ENCODE results near the gene ATP6V1E1. TPM values are rescaled to one million over a fixed set of nuclear protein-coding genes. Genes with fewer than 3 reads are reported as not detected.
A peak's percentile ranks its signal among the peaks of the same experiment; 100 is the strongest.
"Not testable (repeated sequence)": the region's sequence is repeated elsewhere in the genome, so short reads cannot be mapped to it uniquely, and the experiment has no call there.

The ATP6V1E1 gene
- total RNA-seq, 4 donors from 2014 or later: 109 to 157 (median 122) TPM

GRCh38 chr22:17641269-17641668, 12.7 kb upstream of the ATP6V1E1 start:
- ATAC-seq (ENCODE audit: low FRiP score) (no peak), DNase-seq (ENCODE audit: low spot score) (no peak)
- no peak for TF ChIP-seq CTCF (IDR thresholded peaks at IDR 0.05)

DNA sequence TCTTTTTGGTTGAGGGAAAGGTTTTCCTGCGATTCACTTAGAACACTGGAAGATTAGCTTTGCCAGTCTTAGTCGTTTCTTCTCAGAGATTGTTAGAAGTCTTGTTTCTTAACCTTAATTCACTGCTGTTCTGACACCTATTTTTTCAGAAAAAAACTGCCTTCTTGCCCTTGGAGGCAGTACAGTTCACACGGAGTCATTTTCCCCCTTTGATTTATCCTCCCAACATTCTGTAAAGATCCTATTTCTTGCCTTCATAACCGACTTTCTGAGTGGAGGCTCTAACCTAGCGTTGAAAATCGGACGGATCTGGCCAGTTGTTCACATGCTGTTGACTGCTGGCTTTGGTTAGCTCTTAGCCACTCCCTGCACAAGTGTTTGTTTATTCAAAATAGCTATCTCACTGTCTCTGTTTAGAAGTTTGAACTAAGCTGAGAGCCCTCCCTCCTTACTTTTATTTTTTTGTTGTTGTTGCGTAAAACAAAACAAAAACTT, 10.7 kb upstream of the ATP6V1E1 start:
- TF ChIP-seq CTCF (IDR thresholded peaks at IDR 0.05): no peak
- ATAC-seq (ENCODE audit: low FRiP score): peak; percentile 21
- DNase-seq (ENCODE audit: low spot score): no peak

DNA sequence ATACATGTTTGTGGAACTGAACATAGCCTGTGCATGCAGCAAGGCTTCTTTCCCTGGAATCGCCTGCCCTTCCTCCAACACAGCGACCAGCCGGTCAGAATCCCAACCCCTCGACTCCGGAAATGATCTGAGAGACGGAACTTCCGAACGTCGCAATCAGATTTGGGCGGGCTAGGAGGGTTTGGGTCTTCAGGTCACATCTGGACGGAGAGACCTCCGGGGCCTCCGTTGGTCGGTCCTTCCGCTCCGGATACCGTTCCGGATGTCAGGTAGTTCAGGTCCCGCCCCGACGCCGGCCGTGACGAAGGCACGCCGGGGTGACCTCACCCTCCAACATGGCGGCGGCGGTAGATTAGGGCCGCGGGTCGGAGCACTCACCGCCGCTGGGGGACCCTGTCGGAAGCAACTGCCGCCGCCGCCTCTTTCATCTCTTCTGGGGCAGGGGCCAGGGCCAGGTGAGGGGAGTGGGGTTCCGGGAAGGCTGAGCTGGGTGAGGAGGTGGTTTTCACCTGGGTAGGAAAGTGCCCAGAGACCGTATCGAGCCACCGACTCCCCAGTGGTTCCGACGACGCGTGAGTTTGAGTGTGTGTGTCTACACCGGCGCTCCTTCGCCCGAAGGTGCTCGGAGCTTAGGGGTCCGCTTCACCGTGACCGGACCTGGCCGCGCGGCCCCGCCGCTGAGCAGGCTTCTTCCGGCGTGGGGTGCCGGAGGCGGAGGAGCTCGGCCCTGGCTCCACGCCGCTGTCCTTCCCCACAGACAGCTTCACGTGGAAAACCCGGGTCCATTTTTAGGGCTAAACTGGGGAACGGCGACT, 10.1 kb upstream of the ATP6V1E1 start, which contains the start of gene BCL2L13:
TSS of gene BCL2L13 (plus strand) at position 326 of the 815 bp plus-strand sequence. CDS start 16,955 bp downstream, outside the sequence.
- ATAC-seq (ENCODE audit: low FRiP score): peak; percentile 95
- no peak for TF ChIP-seq CTCF (IDR thresholded peaks at IDR 0.05)

GRCh38 chr22:17638182-17638431, 9.6 kb upstream of the ATP6V1E1 start:
- TF ChIP-seq CTCF (IDR thresholded peaks at IDR 0.05): no peak
- ATAC-seq (ENCODE audit: low FRiP score) (peak; percentile 37), DNase-seq (ENCODE audit: low spot score) (no peak)

More for the DNA sequence above, 10.1 kb upstream of the ATP6V1E1 start, which contains the start of gene BCL2L13:
- DNase-seq (ENCODE audit: low spot score): peak; percentile 80

DNA sequence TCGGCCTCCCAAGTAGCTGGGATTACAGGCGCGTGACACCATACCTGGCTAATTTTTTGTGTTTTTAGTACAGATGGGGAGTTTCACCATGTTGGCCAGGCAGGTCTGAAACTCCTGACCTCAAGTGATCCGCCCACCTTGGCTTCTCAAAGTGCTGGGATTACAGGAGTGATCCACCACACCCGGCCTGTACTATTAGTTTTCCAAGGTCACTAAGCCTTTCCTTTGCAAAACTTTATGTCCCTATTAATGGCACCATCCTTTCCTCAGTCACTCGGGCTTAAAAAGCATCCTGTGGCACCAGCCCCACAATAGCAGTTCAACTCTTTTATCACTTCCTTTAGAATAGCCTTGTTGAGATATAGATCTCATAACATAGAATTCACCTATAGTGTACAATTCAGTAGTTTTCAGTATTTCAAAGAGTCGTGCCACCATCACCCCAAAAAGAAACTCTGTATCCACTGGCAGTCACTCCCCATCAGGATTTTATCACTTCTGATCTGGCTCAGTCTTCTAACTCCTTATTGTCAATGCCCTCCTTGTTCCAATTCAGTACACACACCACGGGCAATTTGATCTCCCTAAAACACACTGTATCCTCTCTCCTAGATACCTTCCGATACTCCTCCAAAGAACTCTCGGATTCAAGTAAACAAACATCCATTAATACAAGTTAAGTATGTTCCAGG, 9.1 kb upstream of the ATP6V1E1 start:
- TF ChIP-seq CTCF (IDR thresholded peaks at IDR 0.05): no peak
- DNase-seq (ENCODE audit: low spot score) (no peak), ATAC-seq (ENCODE audit: low FRiP score) (no peak)

- not testable (repeated sequence) for DNase-seq (ENCODE audit: low spot score); ATAC-seq (ENCODE audit: low FRiP score)
Observed at GRCh38 chr22:17636850-17637249, 8.3 kb upstream of the ATP6V1E1 start.

DNA sequence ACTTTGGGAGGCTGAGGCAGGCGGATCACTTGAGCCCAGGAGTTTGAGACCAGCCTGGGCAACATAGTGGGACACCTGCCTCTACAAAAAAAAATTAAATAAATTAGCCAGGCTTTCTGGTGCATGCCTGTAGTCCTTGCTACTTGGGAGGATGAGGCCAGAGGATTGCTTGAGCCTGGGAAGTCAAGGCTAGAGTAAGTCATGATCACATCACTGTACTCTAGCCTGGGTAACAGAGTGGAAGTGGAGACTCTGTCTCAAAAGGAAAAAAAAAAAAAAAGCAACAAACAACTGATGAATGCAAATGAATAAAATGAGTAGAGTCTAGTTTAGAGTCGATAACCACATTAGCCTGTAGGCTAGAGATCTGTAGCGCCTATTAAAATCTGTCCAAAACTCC, 6.1 kb upstream of the ATP6V1E1 start:
- DNase-seq (ENCODE audit: low spot score) (no peak), ATAC-seq (ENCODE audit: low FRiP score) (no peak)
- TF ChIP-seq CTCF (IDR thresholded peaks at IDR 0.05): no peak

Measured in omental fat pad (tissue), 4 donors.